NCI-H2029 (cell line): ENCODE data around the gene LMTK3.
A peak's percentile ranks its signal among the peaks of the same experiment; 100 is the strongest.

ENCODE experiments used
- DNase-seq: peaks from one replicate; lab custom pipeline; 2025; lab: John Stamatoyannopoulos, UW

The LMTK3 gene

GRCh38 chr19:48511800-48512503 lies at the start of gene LMTK3:
TSS of gene LMTK3 (minus strand) at chr19:48511835. CDS start at chr19:48511576, 259 bp downstream.
- peak; percentile 11 for DNase-seq

- DNase-seq, result no peak
These were observed 49.8 kb upstream of the LMTK3 start for GRCh38 chr19:48561412-48561811.

GRCh38 chr19:48560095-48560530 lies 48.5 kb upstream of the LMTK3 start:
- no peak for DNase-seq

DNA sequence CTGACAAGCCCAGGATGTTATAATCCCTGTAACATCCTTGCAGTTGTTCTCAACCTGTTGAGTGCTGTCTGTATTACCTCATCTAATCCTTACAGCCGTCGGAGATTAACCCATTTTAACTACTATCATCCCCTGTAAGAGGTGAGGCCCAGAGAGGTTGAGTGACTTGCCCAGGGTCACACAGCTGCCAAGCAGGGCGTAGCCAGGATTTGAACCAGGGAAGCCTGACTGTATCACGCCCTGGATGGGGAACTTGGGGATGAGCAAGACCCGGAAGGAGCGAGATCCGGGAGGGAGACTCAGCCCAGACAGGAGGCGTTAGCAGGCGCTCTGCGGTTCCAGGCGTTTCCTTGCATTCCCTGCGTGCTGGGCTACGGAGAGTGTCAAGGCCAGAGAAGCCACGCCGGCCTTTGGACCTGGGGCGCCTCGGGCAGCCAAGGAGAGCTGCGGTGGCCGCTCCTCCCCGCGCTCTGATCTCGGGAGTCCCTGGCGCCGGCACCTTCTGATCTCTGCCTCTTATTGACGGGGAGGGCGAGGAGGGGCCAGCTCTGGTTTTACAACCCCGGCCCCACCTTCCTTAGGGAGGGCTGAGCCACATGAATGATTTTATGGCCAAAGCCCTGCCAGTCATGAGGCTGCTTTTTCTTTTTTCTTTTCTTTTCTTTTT lies 46.5 kb upstream of the LMTK3 start:
- no peak for DNase-seq

DNA sequence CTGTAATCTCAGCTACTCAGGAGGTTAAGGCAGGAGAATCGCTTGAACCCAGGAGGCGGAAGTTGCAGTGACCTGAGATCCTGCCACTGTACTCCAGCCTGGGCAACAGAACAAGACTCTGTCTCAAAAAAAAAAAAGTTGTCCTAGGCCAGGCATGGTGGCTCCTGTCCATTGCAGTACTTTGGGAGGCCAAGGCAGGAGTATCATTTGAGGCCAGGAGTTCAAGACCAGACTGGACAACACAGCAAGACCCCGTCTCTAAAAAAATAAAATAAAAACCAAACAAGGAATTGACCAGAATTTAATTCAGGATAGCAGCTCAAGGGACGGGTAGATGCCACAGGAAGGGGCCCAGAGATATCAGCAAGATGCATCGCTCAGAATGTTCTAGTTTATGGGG lies 45.2 kb upstream of the LMTK3 start:
- DNase-seq, result no peak

DNA sequence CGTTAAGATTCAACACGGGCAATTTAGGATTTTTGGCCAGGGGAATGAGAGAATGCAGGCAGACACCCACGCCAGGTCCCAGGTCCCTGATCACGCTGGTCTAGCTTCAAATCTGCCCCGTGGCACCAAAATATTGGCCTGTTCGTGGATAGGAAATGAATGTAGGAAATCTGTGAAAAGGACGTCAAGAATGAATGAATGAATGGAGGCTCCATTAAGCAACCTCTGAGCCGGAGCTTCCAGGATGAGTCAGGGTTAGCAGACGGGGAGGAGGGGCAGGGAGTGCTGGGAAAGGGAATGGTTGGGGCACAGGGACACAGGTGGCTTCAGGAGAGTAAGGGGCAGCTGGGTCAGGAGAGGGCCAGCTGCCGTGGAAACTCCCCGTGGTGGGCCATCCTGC lies 44.5 kb upstream of the LMTK3 start:
- DNase-seq, result no peak

DNA sequence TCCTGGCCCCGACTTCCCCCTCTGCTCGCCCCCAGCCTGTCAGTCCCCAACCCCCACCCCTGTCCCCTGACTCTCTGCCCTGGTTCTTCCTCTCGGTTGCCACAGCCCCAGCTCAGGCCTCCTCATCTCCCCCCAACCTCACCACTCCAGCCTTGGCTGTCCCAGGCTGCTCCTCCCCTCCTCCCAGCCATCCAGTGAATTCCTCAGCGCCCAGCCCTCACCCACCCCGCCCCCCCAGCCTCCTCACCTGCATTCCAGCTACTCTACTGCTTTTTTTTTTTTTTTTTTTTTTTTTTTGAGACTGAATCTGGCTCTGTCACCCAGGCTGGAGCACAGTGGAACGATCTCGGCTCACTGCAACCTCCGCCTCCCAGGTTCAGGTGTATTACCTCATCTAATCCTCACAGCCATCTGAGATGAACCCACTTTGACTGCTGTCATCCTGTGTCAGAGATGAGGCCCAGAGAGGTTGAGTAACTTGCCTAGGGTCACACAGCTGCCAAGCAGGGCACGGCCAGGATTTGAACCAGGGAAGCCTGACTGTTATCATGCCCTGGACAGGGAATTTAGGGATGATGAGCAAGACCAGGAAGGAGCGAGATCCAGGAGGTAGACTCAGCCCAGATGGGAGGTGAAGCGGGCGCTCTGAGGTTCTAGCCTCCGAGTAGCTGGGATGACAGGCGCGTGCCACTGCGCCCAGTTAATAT lies 42.9 kb upstream of the LMTK3 start:
- no peak for DNase-seq

GRCh38 chr19:48553676-48554384 lies 42.2 kb upstream of the LMTK3 start:
- DNase-seq, result no peak

DNA sequence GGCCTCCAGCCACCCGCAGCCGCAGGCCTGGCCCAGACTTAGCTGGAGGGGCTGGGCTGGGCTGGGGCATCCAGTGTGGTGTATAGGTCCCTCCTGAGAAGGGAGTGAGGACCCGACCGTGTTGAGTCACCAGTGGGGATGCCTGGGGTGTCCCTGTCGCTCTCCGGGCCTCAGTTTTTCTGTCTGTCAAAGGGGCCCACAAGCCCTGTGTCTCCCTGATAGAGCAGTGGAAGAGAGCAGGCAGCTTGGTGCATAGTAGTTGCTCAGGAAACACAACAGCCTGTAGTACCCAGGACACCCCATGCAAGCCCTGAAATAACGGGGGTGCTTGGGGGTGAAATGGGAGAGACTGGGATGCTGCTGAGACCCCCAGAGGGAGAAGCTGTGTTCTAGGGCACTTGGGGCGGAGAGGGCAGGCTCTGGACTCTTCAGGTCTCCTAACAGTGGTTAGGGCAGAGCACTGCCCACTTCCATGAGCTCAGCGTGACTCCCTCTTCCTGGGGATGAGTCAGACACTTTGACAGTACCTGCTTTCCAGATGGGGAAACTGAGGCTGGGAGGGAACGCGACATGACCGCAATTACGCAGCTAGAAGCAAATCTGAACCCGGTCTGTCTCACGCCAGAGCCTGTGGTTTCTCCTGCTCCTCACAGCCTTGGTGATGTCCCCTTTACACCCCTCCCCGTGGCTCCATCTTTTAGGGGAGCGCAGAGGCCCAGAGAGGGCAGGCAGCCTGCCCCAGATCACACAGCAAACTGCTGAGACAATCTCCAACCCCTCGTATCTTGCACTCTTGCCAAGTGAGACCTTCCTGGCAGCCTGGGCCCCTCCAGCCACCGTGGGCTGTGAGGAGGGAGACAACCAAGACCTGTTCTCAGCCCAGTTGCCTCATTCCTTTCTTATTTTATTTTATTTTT lies 41.0 kb upstream of the LMTK3 start:
- DNase-seq, result no peak

- peak; percentile 88 for DNase-seq
These were observed 40.0 kb upstream of the LMTK3 start, which contains the start of gene SULT2B1 for GRCh38 chr19:48551437-48552302. TSS of gene SULT2B1 (plus strand) at chr19:48552172. CDS start at chr19:48552253, 81 bp downstream.

DNA sequence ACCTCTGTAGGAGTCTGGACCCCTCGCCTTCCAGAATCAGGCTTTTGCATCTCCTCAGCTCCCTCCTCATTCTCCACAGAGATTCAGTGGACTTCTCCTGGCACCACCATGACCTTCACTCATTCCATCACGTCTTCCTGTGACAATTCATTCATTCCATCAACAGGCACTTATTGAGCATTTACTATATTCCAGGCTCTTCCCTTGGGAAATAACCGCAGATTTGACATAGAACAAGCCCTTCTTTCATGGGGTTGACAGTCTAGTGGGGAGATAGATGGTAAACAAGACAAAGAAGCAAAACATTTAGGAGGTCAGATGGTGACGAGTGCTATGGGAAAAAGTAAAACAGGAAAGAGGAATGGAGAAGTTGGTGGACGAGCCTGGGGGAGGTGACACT lies 37.7 kb upstream of the LMTK3 start:
- no peak for DNase-seq

DNA sequence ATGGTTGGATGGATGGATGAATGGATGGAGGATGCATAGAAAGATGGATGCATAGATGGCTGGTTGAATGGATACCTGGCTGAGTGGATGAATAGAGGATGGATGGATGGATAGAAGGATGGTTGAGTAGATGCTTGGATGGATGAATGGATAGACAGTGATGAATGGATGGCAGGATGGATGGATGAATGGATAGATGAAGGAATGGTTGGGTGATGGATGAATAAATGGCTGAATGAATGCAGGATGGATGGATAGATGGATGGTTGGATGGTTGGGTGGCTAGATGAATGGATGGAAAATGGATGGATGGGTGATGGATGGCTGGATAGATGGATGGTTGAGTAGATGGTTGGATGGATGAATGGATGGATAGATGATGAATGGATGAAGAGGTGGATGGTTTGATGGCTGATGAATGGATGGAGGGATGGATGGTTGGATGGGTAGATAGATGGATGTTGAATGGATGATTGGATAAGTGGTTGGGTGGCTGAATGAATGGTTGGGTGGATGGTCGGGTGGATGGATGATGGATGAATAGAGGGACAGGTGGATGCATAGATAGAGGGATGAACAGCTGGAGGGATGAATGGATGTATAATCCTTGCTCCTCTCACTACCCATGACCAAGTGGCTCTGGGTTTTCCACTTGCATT lies 36.7 kb upstream of the LMTK3 start:
- no peak for DNase-seq

DNA sequence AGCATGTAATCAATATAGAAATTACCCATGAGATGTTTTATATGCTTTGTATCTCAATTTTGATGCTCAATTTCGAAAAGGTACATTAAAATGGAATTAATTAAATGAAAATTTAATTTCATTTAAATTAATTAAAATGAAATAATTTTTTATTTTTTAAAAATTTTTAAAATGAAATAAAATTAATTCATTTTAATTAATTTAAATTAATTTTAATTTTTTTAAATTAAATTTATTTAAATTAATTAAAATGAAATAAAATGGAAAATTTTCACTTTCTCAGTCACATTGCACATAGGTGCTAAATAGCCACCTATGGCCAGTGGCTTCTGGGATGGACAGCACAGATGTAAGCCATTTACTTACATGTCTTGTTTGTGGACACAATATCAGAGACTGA lies 36.1 kb upstream of the LMTK3 start:
- DNase-seq, result no peak

GRCh38 chr19:48544856-48545750 lies 33.5 kb upstream of the LMTK3 start:
- no peak for DNase-seq

- peak; percentile 84 for DNase-seq
These were observed 31.6 kb upstream of the LMTK3 start for GRCh38 chr19:48543121-48543710.

- DNase-seq, result no peak
These were observed 30.2 kb upstream of the LMTK3 start for GRCh38 chr19:48541813-48542212.

DNA sequence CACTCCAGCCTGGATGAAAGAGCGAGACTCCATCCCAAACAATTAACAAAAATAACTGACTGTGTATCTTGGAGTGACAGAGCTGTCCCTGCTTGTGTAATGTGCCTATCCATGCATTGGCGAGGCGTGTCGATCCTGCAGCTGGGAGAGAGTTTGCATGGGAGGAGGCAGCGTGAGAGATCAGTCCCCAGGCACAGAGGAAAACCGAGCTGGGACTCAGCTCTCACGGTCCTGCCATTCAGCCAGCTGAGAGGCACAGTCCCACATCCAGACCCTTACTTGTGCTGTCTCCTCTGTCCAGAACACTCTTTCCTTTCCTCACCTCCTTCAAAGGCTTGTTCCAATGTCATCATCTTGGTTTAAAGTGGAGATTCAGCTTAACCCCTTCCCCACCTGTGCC lies 28.5 kb upstream of the LMTK3 start:
- DNase-seq, result peak; percentile 31

- DNase-seq, result peak; percentile 99
These were observed 28.0 kb upstream of the LMTK3 start for GRCh38 chr19:48539503-48540096.
